GM18861 (cell line): ENCODE data around the gene TMEM138.

Experiments
- ATAC-seq: cut with Tn5 transposase; IDR thresholded peaks from one replicate; pipeline ENCODE4 v1.9.1; 2021; ENCODE audit not compliant: unreplicated experiment

The TMEM138 gene

GRCh38 chr11:61341706-61342105, 20.5 kb upstream of the TMEM138 start:
- no peak for ATAC-seq

- no peak for ATAC-seq
Observed at GRCh38 chr11:61342207-61342803, 19.9 kb upstream of the TMEM138 start.

- no peak for ATAC-seq
Observed at GRCh38 chr11:61343792-61344745, 18.1 kb upstream of the TMEM138 start.

- ATAC-seq = no peak
Observed at GRCh38 chr11:61345170-61345610, 17.0 kb upstream of the TMEM138 start.

GRCh38 chr11:61345954-61346843, 16.0 kb upstream of the TMEM138 start:
- no peak for ATAC-seq

GRCh38 chr11:61347916-61348461, 14.2 kb upstream of the TMEM138 start:
- ATAC-seq = no peak

- ATAC-seq = no peak
Observed at GRCh38 chr11:61349189-61349751, 12.9 kb upstream of the TMEM138 start.

GRCh38 chr11:61349916-61350315, 12.3 kb upstream of the TMEM138 start:
- ATAC-seq = no peak

- ATAC-seq = no peak
Observed at GRCh38 chr11:61350336-61350735, 11.8 kb upstream of the TMEM138 start.

- ATAC-seq = no peak
Observed at GRCh38 chr11:61350803-61351202, 11.4 kb upstream of the TMEM138 start.

GRCh38 chr11:61352038-61352437, 10.1 kb upstream of the TMEM138 start:
- ATAC-seq = no peak

- ATAC-seq = no peak
Observed at GRCh38 chr11:61353131-61354067, 8.8 kb upstream of the TMEM138 start.

- no peak for ATAC-seq
Observed at GRCh38 chr11:61354208-61354607, 8.0 kb upstream of the TMEM138 start.

GRCh38 chr11:61356706-61357105, 5.5 kb upstream of the TMEM138 start:
- ATAC-seq = no peak

GRCh38 chr11:61357233-61357893, 4.8 kb upstream of the TMEM138 start:
- ATAC-seq = peak; percentile 42

GRCh38 chr11:61357894-61358239, 4.3 kb upstream of the TMEM138 start:
- ATAC-seq = no peak

- ATAC-seq = no peak
Observed at GRCh38 chr11:61358566-61358965, 3.6 kb upstream of the TMEM138 start.

GRCh38 chr11:61359516-61359915, 2.7 kb upstream of the TMEM138 start:
- ATAC-seq = no peak

- ATAC-seq = no peak
Observed at GRCh38 chr11:61361237-61361740, 885 bp upstream of the TMEM138 start.
